Lower lobe of right lung (tissue), 2 donors: ENCODE data around the gene MSL2. TPM values are rescaled to one million over a fixed set of nuclear protein-coding genes. Genes with fewer than 3 reads are reported as not detected.
"Not testable (repeated sequence)": the region's sequence is repeated elsewhere in the genome, so short reads cannot be mapped to it uniquely, and the experiment has no call there.

Source experiments
- ATAC-seq, 2 donors: fragments of 200-7000 bp; cut with Tn5 transposase; one replicate each; pipeline ENCODE4 v1.9.1; 2020 to 2022; ENCODE audit warnings: mild to moderate bottlenecking in 2 of 2, moderate library complexity in 2 of 2
- DNase-seq: peaks from one replicate; pipeline ENCODE4 v3.0.0-alpha.2; 2020
- H3K27ac ChIP-seq: fragments of 200-600 bp; one replicate; pipeline ENCODE4 v1.8.0; 2022
- H3K27me3 ChIP-seq: fragments of 200-600 bp; one replicate; pipeline ENCODE4 v1.8.0; 2022; ENCODE audit warnings: low read depth
- H3K36me3 ChIP-seq: fragments of 200-600 bp; one replicate; pipeline ENCODE4 v1.8.0; 2022; ENCODE audit warnings: mild to moderate bottlenecking
- H3K4me1 ChIP-seq: fragments of 200-600 bp; one replicate; pipeline ENCODE4 v1.8.0; 2022
- H3K4me3 ChIP-seq: fragments of 200-600 bp; one replicate; pipeline ENCODE4 v1.8.0; 2022; ENCODE audit warnings: mild to moderate bottlenecking
- H3K9me3 ChIP-seq: fragments of 200-600 bp; one replicate; pipeline ENCODE4 v1.8.0; 2022
- CTCF ChIP-seq: fragments of 200-600 bp; IDR thresholded peaks from one replicate; pipeline ENCODE4 v1.8.0; 2022; ENCODE audit warnings: antibody characterized with exemption, mild to moderate bottlenecking
- intact Hi-C: fragments of 100-400 bp; cut with DNase I; formaldehyde crosslinking; loops from one replicate; pipeline ENCODE4 v1.11.0; 2022
- total RNA-seq: library from RNA; stranded (reverse); fragmentation: NEBNext Ultra II Directional; extraction: Animal tissue kit (Norgen Biotek cat#: 25700); gene quantifications from one replicate; pipeline ENCODE4 v1.2.1, GENCODE V29; 2021
- donor health status: DM: no; HTN: yes; CAD: no; lungs with severe emphysema.

The MSL2 gene
- total RNA-seq, 1 donor from 2014 or later, result 36.9 TPM

GRCh38 chr3:136120373-136121348 is 75.5 kb downstream of the MSL2 start:
- intact Hi-C loops, result no loop called here
- no peaks in the 10 kb centered on the region for H3K9me3 ChIP-seq
- H3K36me3 ChIP-seq, result no peaks in the 10 kb centered on the region
- ATAC-seq (no peak), DNase-seq (no peak)
- TF ChIP-seq CTCF, result no peak
- no peak overlapping the region for H3K4me3 ChIP-seq
- no peaks in the 10 kb centered on the region for H3K27me3 ChIP-seq
- no peaks in the 10 kb centered on the region for H3K4me1 ChIP-seq
- H3K27ac ChIP-seq, result no peak overlapping the region

- H3K36me3 ChIP-seq, H3K9me3 ChIP-seq, H3K4me3 ChIP-seq, intact Hi-C loops, H3K27ac ChIP-seq, DNase-seq, H3K27me3 ChIP-seq, ATAC-seq, H3K4me1 ChIP-seq: not testable (repeated sequence)
Measured at GRCh38 chr3:136119783-136120182, 76.4 kb downstream of the MSL2 start.

- H3K27me3 ChIP-seq, H3K4me3 ChIP-seq, DNase-seq, ATAC-seq, H3K27ac ChIP-seq, H3K36me3 ChIP-seq, H3K4me1 ChIP-seq, intact Hi-C loops, H3K9me3 ChIP-seq: not testable (repeated sequence)
Measured at GRCh38 chr3:136119332-136119731, 76.8 kb downstream of the MSL2 start.

GRCh38 chr3:136114421-136114820 is 81.7 kb downstream of the MSL2 start:
- intact Hi-C loops, result no loop called here
- DNase-seq, result peak; percentile 60
- no peak overlapping the region for H3K27ac ChIP-seq
- H3K36me3 ChIP-seq, result no peaks in the 10 kb centered on the region
- no peaks in the 10 kb centered on the region for H3K27me3 ChIP-seq
- no peaks in the 10 kb centered on the region for H3K9me3 ChIP-seq
- ATAC-seq, result peak; percentile 87 to 91
- H3K4me1 ChIP-seq, result no peaks in the 10 kb centered on the region
- no peak for TF ChIP-seq CTCF
- no peak overlapping the region for H3K4me3 ChIP-seq

- Histone ChIP-seq H3K9me3 (no peaks in the 10 kb centered on the region), H3K4me1 (no peaks in the 10 kb centered on the region), H3K4me3 (no peak overlapping the region), H3K27ac (no peak overlapping the region), H3K27me3 (no peaks in the 10 kb centered on the region), H3K36me3 (no peaks in the 10 kb centered on the region)
- DNase-seq (no peak), ATAC-seq (no peak)
- intact Hi-C loops, result no loop called here
- TF ChIP-seq CTCF, result no peak
Measured at GRCh38 chr3:136110481-136110880, 85.7 kb downstream of the MSL2 start.

GRCh38 chr3:136109499-136109898 is 86.6 kb downstream of the MSL2 start:
- no peak overlapping the region for H3K27ac ChIP-seq
- intact Hi-C loops, result no loop called here
- no peak for TF ChIP-seq CTCF
- no peaks in the 10 kb centered on the region for H3K36me3 ChIP-seq
- ATAC-seq (no peak), DNase-seq (no peak)
- no peaks in the 10 kb centered on the region for H3K27me3 ChIP-seq
- H3K4me1 ChIP-seq, result no peaks in the 10 kb centered on the region
- H3K9me3 ChIP-seq, result no peaks in the 10 kb centered on the region
- no peak overlapping the region for H3K4me3 ChIP-seq
